ENCODE measurements around the gene CRADD. TPM values are rescaled to one million over a fixed set of nuclear protein-coding genes. Genes with fewer than 3 reads are reported as not detected.
"Not testable (repeated sequence)": the region's sequence is repeated elsewhere in the genome, so short reads cannot be mapped to it uniquely, and the experiment has no call there.

Gene CRADD
- total RNA-seq, 2 donors from 2014 or later, result 9.6 to 10.1 TPM

- DNase-seq (ENCODE audit: low spot score in 2 of 2) (no peak), ATAC-seq (no peak)
- Mint-ChIP-seq H3K9me3 (peaks cover 5 to 15% of the 10 kb centered on the region in 2 donors), H3K27ac (peak overlapping the region in 1 of 2 donors; percentile 10), H3K36me3 (peaks cover 10 to 48% of the 10 kb centered on the region in 2 donors)
These were observed 95.0 kb downstream of the CRADD start for GRCh38 chr12:93772003-93772700.

- DNase-seq (ENCODE audit: low spot score in 2 of 2), result peak; percentile 31 to 67
- peaks cover 5 to 15% of the 10 kb centered on the region in 2 donors for H3K9me3 Mint-ChIP-seq
- peak overlapping the region; percentile 10 to 53 for H3K27ac Mint-ChIP-seq
- peak; percentile 93 to 96 for ATAC-seq
- H3K36me3 Mint-ChIP-seq, result peaks cover 15 to 59% of the 10 kb centered on the region in 2 donors
These were observed 96.1 kb downstream of the CRADD start for GRCh38 chr12:93773122-93773871.

GRCh38 chr12:93776581-93777018, 99.4 kb downstream of the CRADD start:
- Mint-ChIP-seq H3K27ac (no peak overlapping the region), H3K36me3 (peaks cover 26 to 83% of the 10 kb centered on the region in 2 donors), H3K9me3 (peaks cover 5 to 15% of the 10 kb centered on the region in 2 donors)
- DNase-seq (ENCODE audit: low spot score in 2 of 2) (no peak), ATAC-seq (no peak)

- no peak for ATAC-seq
- H3K36me3 Mint-ChIP-seq, result peaks cover 26 to 79% of the 10 kb centered on the region in 2 donors
- no peak for DNase-seq (ENCODE audit: low spot score in 2 of 2)
- peaks cover 5 to 15% of the 10 kb centered on the region in 2 donors for H3K9me3 Mint-ChIP-seq
- H3K27ac Mint-ChIP-seq, result no peak overlapping the region
These were observed 100.1 kb downstream of the CRADD start for GRCh38 chr12:93777254-93777653.

- Mint-ChIP-seq H3K9me3 (peaks cover 2 to 7% of the 10 kb centered on the region in 2 donors), H3K27ac (no peak overlapping the region), H3K36me3 (peaks cover 23 to 69% of the 10 kb centered on the region in 2 donors)
- no peak for ATAC-seq
- no peak for DNase-seq (ENCODE audit: low spot score in 2 of 2)
These were observed 101.1 kb downstream of the CRADD start for GRCh38 chr12:93778306-93778705.

GRCh38 chr12:93778766-93779165, 101.6 kb downstream of the CRADD start:
- H3K9me3 Mint-ChIP-seq, result peaks cover 0 to 3% of the 10 kb centered on the region in 2 donors
- H3K36me3 Mint-ChIP-seq, result peaks cover 20 to 64% of the 10 kb centered on the region in 2 donors
- ATAC-seq, result no peak
- no peak for DNase-seq (ENCODE audit: low spot score in 2 of 2)
- H3K27ac Mint-ChIP-seq, result no peak overlapping the region

GRCh38 chr12:93780101-93780641, 103.0 kb downstream of the CRADD start:
- Mint-ChIP-seq H3K27ac (peak overlapping the region; percentile 75 to 91), H3K36me3 (peaks cover 20 to 53% of the 10 kb centered on the region in 2 donors)
- no peak for ATAC-seq

GRCh38 chr12:93780886-93781285, 103.7 kb downstream of the CRADD start:
- ATAC-seq, result peak; percentile 69 to 74
- not testable (repeated sequence) for H3K9me3 Mint-ChIP-seq
- DNase-seq (ENCODE audit: low spot score in 2 of 2), result peak; percentile 24 to 61
- Mint-ChIP-seq H3K27ac (peak overlapping the region; percentile 75 to 91), H3K36me3 (peaks cover 20 to 60% of the 10 kb centered on the region in 2 donors)

More at GRCh38 chr12:93780101-93780641, 103.0 kb downstream of the CRADD start:
- no peak for DNase-seq (ENCODE audit: low spot score in 2 of 2)
- no peaks in the 10 kb centered on the region for H3K9me3 Mint-ChIP-seq

- ATAC-seq; DNase-seq (ENCODE audit: low spot score in 2 of 2); H3K9me3 Mint-ChIP-seq: not testable (repeated sequence)
- Mint-ChIP-seq H3K36me3 (peaks cover 20 to 59% of the 10 kb centered on the region in 2 donors), H3K27ac (peak overlapping the region in 1 of 2 donors; percentile 75)
These were observed 104.8 kb downstream of the CRADD start for GRCh38 chr12:93781961-93782360.

- no peak for ATAC-seq
- no peak overlapping the region for H3K27ac Mint-ChIP-seq
- no peak for DNase-seq (ENCODE audit: low spot score in 2 of 2)
- H3K36me3 Mint-ChIP-seq, result peaks cover 21 to 60% of the 10 kb centered on the region in 2 donors
- H3K9me3 Mint-ChIP-seq, result peaks cover 0 to 2% of the 10 kb centered on the region in 2 donors
These were observed 105.7 kb downstream of the CRADD start for GRCh38 chr12:93782853-93783252.

- ATAC-seq, result peak; percentile 49 to 72
- peak; percentile 45 to 60 for DNase-seq (ENCODE audit: low spot score in 2 of 2)
- H3K27ac Mint-ChIP-seq, result peak overlapping the region; percentile 83 to 98
- peaks cover 0 to 5% of the 10 kb centered on the region in 2 donors for H3K9me3 Mint-ChIP-seq
- H3K36me3 Mint-ChIP-seq, result peaks cover 23 to 61% of the 10 kb centered on the region in 2 donors
These were observed 106.7 kb downstream of the CRADD start for GRCh38 chr12:93783832-93784231.

GRCh38 chr12:93784339-93785086, 107.3 kb downstream of the CRADD start:
- peak; percentile 33 to 46 for ATAC-seq

GRCh38 chr12:93785249-93786010, 108.3 kb downstream of the CRADD start:
- peak; percentile 89 to 90 for ATAC-seq
- Mint-ChIP-seq H3K27ac (peak overlapping the region; percentile 83 to 98), H3K36me3 (peaks cover 11 to 50% of the 10 kb centered on the region in 2 donors), H3K9me3 (peaks cover 0 to 5% of the 10 kb centered on the region in 2 donors)
- peak; percentile 54 to 73 for DNase-seq (ENCODE audit: low spot score in 2 of 2)

More at GRCh38 chr12:93784339-93785086, 107.3 kb downstream of the CRADD start:
- Mint-ChIP-seq H3K27ac (peak overlapping the region; percentile 83 to 98), H3K36me3 (peaks cover 20 to 59% of the 10 kb centered on the region in 2 donors), H3K9me3 (peaks cover 0 to 5% of the 10 kb centered on the region in 2 donors)
- DNase-seq (ENCODE audit: low spot score in 2 of 2), result no peak

GRCh38 chr12:93786656-93787397, 109.7 kb downstream of the CRADD start:
- H3K9me3 Mint-ChIP-seq, result peaks cover 0 to 5% of the 10 kb centered on the region in 2 donors
- ATAC-seq (no peak), DNase-seq (ENCODE audit: low spot score in 2 of 2) (no peak)
- no peak overlapping the region for H3K27ac Mint-ChIP-seq
- peaks cover 11 to 39% of the 10 kb centered on the region in 2 donors for H3K36me3 Mint-ChIP-seq

GRCh38 chr12:93788853-93789252, 111.7 kb downstream of the CRADD start:
- ATAC-seq, result no peak
- no peak for DNase-seq (ENCODE audit: low spot score in 2 of 2)
- peaks cover 0 to 5% of the 10 kb centered on the region in 2 donors for H3K9me3 Mint-ChIP-seq
- peaks cover 11 to 39% of the 10 kb centered on the region in 2 donors for H3K36me3 Mint-ChIP-seq
- peak overlapping the region in 1 of 2 donors; percentile 29 for H3K27ac Mint-ChIP-seq

Data from activated naive CD4-positive, alpha-beta T cell treated with anti-CD3 and anti-CD28 coated beads, Interleukin-2, amount 50 U/mL, for 72 hours (primary cell).